MM.1S (cell line): ENCODE data around the gene SMIM43.

Source experiments
- DNase-seq: peaks from one replicate; pipeline ENCODE4 v3.0.0-alpha.2; 2015
- H2AFZ ChIP-seq: fragments of 300-600 bp; sonication (generic); 2 replicates; pipeline ENCODE4 v1.6.0; 2016; ENCODE audit warnings: antibody characterized with exemption, low read length
- H3F3A ChIP-seq: fragments of 300-600 bp; sonication (generic); 2 replicates; pipeline ENCODE4 v1.6.1; 2016; ENCODE audit warnings: mild to moderate bottlenecking, antibody characterized with exemption, low read length, moderate library complexity, mixed read lengths; ENCODE audit not compliant: insufficient read depth
- H3K27ac ChIP-seq: fragments of 300-600 bp; sonication (generic); 2 replicates; pipeline ENCODE4 v1.5.1; 2016; ENCODE audit warnings: mild to moderate bottlenecking, low read length
- H3K27me3 ChIP-seq: fragments of 300-600 bp; sonication (generic); replicated peaks from 2 replicates; pipeline ENCODE4 v1.6.0; 2016; ENCODE audit warnings: low read length; ENCODE audit not compliant: insufficient read depth
- H3K36me3 ChIP-seq: fragments of 300-600 bp; sonication (generic); replicated peaks from 2 replicates; pipeline ENCODE4 v1.6.1; 2016; ENCODE audit warnings: mild to moderate bottlenecking, low read length, mixed read lengths; ENCODE audit not compliant: insufficient read depth
- H3K4me1 ChIP-seq: fragments of 300-600 bp; sonication (generic); 2 replicates; pipeline ENCODE4 v1.6.1; 2016; ENCODE audit warnings: low read length, mixed read lengths
- H3K4me2 ChIP-seq: fragments of 300-600 bp; sonication (generic); 2 replicates; pipeline ENCODE4 v1.6.0; 2016; ENCODE audit warnings: low read depth, low read length
- H3K4me3 ChIP-seq: fragments of 300-600 bp; sonication (generic); 2 replicates; pipeline ENCODE4 v1.5.1; 2016; ENCODE audit warnings: low read length, mixed read lengths
- H3K79me2 ChIP-seq: fragments of 300-600 bp; sonication (generic); 2 replicates; pipeline ENCODE4 v1.6.1; 2016; ENCODE audit warnings: mixed run types, low read length, mixed read lengths
- H3K9ac ChIP-seq: fragments of 300-600 bp; sonication (generic); 2 replicates; pipeline ENCODE4 v1.6.1; 2016; ENCODE audit warnings: low read length, mixed read lengths
- H3K9me2 ChIP-seq: fragments of 300-600 bp; sonication (generic); replicated peaks from 2 replicates; pipeline ENCODE4 v1.6.1; 2016; ENCODE audit warnings: mild to moderate bottlenecking, low read length, mixed read lengths; ENCODE audit not compliant: insufficient read depth
- H3K9me3 ChIP-seq: fragments of 300-600 bp; sonication (generic); replicated peaks from 2 replicates; pipeline ENCODE4 v1.6.1; 2016; ENCODE audit warnings: mild to moderate bottlenecking, low read length, mixed read lengths; ENCODE audit not compliant: insufficient read depth
- H4K20me1 ChIP-seq: fragments of 300-600 bp; sonication (generic); 2 replicates; pipeline ENCODE4 v1.6.1; 2016; ENCODE audit warnings: mild to moderate bottlenecking, low read length, moderate library complexity, mixed read lengths; ENCODE audit not compliant: insufficient read depth
- CTCF ChIP-seq: fragments of 300-600 bp; sonication (generic); IDR thresholded peaks from 2 replicates; pipeline ENCODE4 v1.5.1; 2016; ENCODE audit warnings: antibody characterized with exemption, low read length, mixed read lengths
- EZH2 ChIP-seq: fragments of 300-600 bp; sonication (generic); optimal IDR thresholded peaks from 2 replicates; pipeline ENCODE3; 2017; ENCODE audit warnings: low read depth, mild to moderate bottlenecking, antibody characterized with exemption, low read length, mixed read lengths
- EZH2phosphoT487 ChIP-seq: fragments of 300-600 bp; sonication (generic); IDR thresholded peaks from 2 replicates; pipeline ENCODE4 v1.6.1; 2018; ENCODE audit warnings: antibody characterized with exemption, low read length

SMIM43 gene

DNA sequence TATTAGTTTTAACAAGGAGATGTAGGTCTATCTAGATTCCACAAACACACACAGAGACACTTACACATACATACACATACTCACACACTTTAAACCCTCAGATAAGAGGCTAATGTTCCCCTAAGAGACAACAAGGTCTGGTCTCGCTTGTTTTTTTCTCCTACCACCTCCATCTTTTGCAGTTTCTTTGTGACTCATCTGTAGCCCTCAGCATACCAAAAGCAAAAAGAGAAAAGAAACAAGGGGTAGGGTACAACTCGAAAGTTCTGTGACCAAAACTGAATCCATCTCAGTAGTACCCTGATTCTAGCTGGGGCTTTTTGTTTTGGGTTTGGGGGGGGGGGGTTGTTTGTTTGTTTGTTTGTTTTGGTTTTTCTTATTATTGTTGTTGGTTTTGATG lies 23.9 kb upstream of the SMIM43 start:
- Histone ChIP-seq H3F3A (no peaks in the 10 kb centered on the region), H3K9ac (no peak overlapping the region), H3K4me1 (no peaks in the 10 kb centered on the region), H3K9me2 (no peaks in the 10 kb centered on the region), H3K4me2 (no peak overlapping the region), H2AFZ (no peak overlapping the region), H3K79me2 (no peaks in the 10 kb centered on the region), H3K9me3 (no peaks in the 10 kb centered on the region), H3K4me3 (no peak overlapping the region), H3K27ac (no peak overlapping the region), H4K20me1 (no peaks in the 10 kb centered on the region), H3K27me3 (no peaks in the 10 kb centered on the region), H3K36me3 (no peaks in the 10 kb centered on the region)
- no peak for DNase-seq
- no peak for TF ChIP-seq CTCF
- TF ChIP-seq EZH2: no peak

GRCh38 chr4:121786221-121786620 lies 21.3 kb upstream of the SMIM43 start:
- Histone ChIP-seq H2AFZ (no peak overlapping the region), H3F3A (no peaks in the 10 kb centered on the region), H3K27ac (no peak overlapping the region), H3K4me1 (no peaks in the 10 kb centered on the region), H3K9ac (no peak overlapping the region), H3K4me2 (no peak overlapping the region), H3K27me3 (no peaks in the 10 kb centered on the region), H3K9me3 (no peaks in the 10 kb centered on the region), H3K36me3 (no peaks in the 10 kb centered on the region), H4K20me1 (no peaks in the 10 kb centered on the region), H3K9me2 (no peaks in the 10 kb centered on the region), H3K79me2 (no peaks in the 10 kb centered on the region), H3K4me3 (no peak overlapping the region)
- no peak for DNase-seq
- no peak for TF ChIP-seq CTCF
- TF ChIP-seq EZH2: no peak
- TF ChIP-seq EZH2phosphoT487: no peak

- TF ChIP-seq EZH2: no peak
- TF ChIP-seq CTCF: no peak
- TF ChIP-seq EZH2phosphoT487: no peak
- Histone ChIP-seq H3K4me2 (no peak overlapping the region), H3K27ac (no peak overlapping the region), H4K20me1 (no peaks in the 10 kb centered on the region), H2AFZ (no peak overlapping the region), H3K4me3 (no peak overlapping the region), H3K36me3 (no peaks in the 10 kb centered on the region), H3F3A (no peaks in the 10 kb centered on the region), H3K79me2 (no peaks in the 10 kb centered on the region), H3K9me3 (no peaks in the 10 kb centered on the region), H3K4me1 (no peaks in the 10 kb centered on the region), H3K9ac (no peak overlapping the region), H3K27me3 (no peaks in the 10 kb centered on the region), H3K9me2 (no peaks in the 10 kb centered on the region)
- no peak for DNase-seq
These were observed 20.5 kb upstream of the SMIM43 start for GRCh38 chr4:121785479-121785878.
